GM11168 (cell line): Measurements from ENCODE around the gene HTR3C.
"Not testable (repeated sequence)": the region's sequence is repeated elsewhere in the genome, so short reads cannot be mapped to it uniquely, and the experiment has no call there.

Experiments
- in situ Hi-C: fragments of 300-500 bp; cut with MboI; formaldehyde crosslinking; loops from one replicate; pipeline ENCODE4 v1.12.0; 2022; ENCODE audit warnings: low sequenced_read_pairs; ENCODE audit not compliant: unreplicated experiment

The HTR3C gene

GRCh38 chr3:184029443-184029842 is 23.4 kb upstream of the HTR3C start:
- in situ Hi-C loops, result no loop called here

GRCh38 chr3:184030536-184030935 is 22.3 kb upstream of the HTR3C start:
- in situ Hi-C loops, result no loop called here

- in situ Hi-C loops, result no loop called here
These were observed 21.6 kb upstream of the HTR3C start, which contains the start of gene HTR3D for GRCh38 chr3:184031187-184031792. Gene HTR3D, plus strand, starts transcription at chr3:184031742. Its CDS starts 0 bp downstream, at chr3:184031742.

- in situ Hi-C loops, result no loop called here
These were observed 15.0 kb upstream of the HTR3C start for GRCh38 chr3:184037816-184038215.

GRCh38 chr3:184038307-184038706 is 14.5 kb upstream of the HTR3C start:
- in situ Hi-C loops, result not testable (repeated sequence)

GRCh38 chr3:184039414-184039813 is 13.4 kb upstream of the HTR3C start:
- in situ Hi-C loops, result no loop called here

- in situ Hi-C loops, result no loop called here
These were observed 12.8 kb upstream of the HTR3C start for GRCh38 chr3:184040010-184040409.

GRCh38 chr3:184042617-184043016 is 10.2 kb upstream of the HTR3C start:
- in situ Hi-C loops, result no loop called here

GRCh38 chr3:184045995-184046394 is 6.9 kb upstream of the HTR3C start:
- in situ Hi-C loops, result no loop called here

- in situ Hi-C loops, result no loop called here
These were observed 2.5 kb upstream of the HTR3C start for GRCh38 chr3:184050217-184050847.

- in situ Hi-C loops, result no loop called here
These were observed 5.2 kb downstream of the HTR3C start for GRCh38 chr3:184058029-184058428.

GRCh38 chr3:184059424-184059823 is 6.6 kb downstream of the HTR3C start:
- in situ Hi-C loops, result no loop called here

GRCh38 chr3:184062637-184063036 is 9.8 kb downstream of the HTR3C start:
- in situ Hi-C loops, result no loop called here

GRCh38 chr3:184066211-184066610 is 13.4 kb downstream of the HTR3C start:
- in situ Hi-C loops, result no loop called here

GRCh38 chr3:184067573-184068055 is 14.8 kb downstream of the HTR3C start:
- in situ Hi-C loops, result no loop called here

GRCh38 chr3:184068344-184068743 is 15.5 kb downstream of the HTR3C start:
- in situ Hi-C loops, result no loop called here

GRCh38 chr3:184071142-184071541 is 18.3 kb downstream of the HTR3C start:
- in situ Hi-C loops, result not testable (repeated sequence)

- in situ Hi-C loops, result no loop called here
These were observed 20.8 kb downstream of the HTR3C start for GRCh38 chr3:184073621-184074020.

GRCh38 chr3:184075901-184076300 is 23.1 kb downstream of the HTR3C start:
- in situ Hi-C loops, result no loop called here

GRCh38 chr3:184077881-184078280 is 25.0 kb downstream of the HTR3C start:
- in situ Hi-C loops, result no loop called here

GRCh38 chr3:184078851-184079250 is 26.0 kb downstream of the HTR3C start:
- in situ Hi-C loops, result no loop called here
